NK-92 (cell line): ENCODE data around the gene PLEKHM2.
"Not testable (repeated sequence)": the region's sequence is repeated elsewhere in the genome, so short reads cannot be mapped to it uniquely, and the experiment has no call there.

Experiments
- DNase-seq: peaks from one replicate; lab custom pipeline; 2025; ENCODE audit not compliant: unreplicated experiment; lab: John Stamatoyannopoulos, UW

Gene PLEKHM2

DNA sequence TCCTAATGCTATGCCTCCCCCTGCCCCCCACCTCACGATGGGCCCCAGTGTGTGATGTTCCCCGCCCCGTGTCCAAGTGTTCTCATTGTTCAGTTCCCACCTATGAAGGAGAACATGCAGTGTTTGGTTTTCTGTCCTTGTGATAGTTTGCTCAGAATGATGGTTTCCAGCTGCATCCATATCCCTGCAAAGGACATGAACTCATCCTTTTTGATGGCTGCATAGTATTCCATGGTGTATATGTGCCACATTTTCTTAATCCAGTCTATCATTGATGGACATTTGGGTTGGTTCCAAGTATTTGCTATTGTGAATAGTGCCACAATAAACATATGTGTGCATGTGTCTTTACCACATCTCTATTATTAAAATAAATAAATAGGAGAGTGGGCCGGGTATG, 15.2 kb downstream of the PLEKHM2 start:
- DNase-seq: not testable (repeated sequence)

DNA sequence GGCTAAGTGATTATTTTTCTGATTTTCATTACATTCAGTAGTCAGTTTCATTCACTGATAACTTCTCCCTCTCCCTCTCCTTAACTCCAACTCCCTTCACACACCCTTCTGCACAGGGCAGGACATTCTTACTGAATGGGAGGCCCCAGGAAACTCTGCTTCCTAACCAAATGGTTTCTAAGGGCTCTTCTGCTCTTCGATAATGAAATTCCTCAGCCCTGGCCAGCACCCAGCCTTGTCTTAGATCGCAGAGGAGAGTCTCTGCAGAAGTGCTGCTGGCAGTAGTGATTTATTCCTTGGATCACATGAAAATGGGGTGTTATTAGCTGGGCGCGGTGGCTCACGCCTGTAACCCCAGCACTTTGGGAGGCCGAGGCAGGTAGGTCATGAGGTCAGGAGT, 16.4 kb downstream of the PLEKHM2 start:
- no peak for DNase-seq

DNA sequence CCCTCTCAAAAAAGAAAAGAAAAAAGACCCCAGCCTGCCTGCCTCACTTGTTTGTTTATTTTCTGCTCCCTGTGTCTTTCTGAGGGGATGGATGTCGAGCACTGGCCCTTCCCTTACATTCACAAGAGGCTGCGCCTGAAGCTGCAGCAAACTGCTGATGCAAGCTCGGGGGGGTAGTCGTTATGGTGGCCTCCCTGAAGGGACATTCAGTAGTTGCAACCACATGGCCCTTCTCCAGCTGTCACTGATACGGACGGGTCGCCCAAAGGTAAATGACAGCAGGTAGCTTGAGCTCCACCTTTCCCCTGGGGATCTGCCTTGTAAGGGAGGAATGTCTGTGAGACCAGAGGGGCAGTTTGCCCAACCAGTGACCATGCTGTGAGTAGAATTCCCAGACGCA, 17.7 kb downstream of the PLEKHM2 start:
- DNase-seq: no peak

DNA sequence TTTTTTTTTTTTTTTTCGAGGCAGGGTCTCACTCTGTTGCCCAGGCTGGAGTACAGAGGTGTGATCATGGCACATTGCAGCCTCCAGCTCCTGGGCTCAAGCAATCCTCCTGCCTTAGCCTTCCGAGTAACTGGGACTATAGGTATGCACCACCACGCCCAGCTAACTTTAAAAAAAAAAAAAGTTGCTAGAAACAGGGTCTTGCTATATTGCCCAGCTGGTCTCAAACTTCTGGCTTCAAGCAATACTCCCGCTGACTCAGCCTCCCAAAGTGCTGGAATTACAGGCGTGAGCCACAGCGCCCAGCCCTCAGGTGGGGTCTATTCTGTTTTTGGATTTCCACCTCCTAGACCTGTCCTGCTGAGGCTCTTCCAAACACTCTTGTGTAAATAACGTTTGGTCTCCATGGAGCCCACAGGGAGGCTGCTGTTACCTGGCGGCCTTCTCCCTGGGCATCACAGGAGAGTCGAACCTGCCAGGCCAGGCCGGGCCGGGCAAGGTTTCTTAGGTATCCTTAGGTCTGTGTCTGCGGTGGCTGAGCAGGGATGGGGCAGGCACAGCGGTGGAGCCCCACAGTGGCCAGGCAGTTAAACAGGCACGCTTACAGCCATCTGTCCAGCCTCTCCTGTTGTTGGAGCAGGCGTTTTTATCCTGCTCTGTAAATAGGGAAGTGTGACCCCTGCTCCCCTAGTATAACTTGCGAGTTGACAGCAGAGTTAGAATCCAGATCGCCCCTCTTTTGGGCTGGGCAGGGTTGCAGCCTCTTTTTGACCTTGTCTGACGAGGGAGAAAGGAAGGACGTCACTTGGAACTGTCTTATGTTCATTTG, 18.8 kb downstream of the PLEKHM2 start:
- no peak for DNase-seq

DNA sequence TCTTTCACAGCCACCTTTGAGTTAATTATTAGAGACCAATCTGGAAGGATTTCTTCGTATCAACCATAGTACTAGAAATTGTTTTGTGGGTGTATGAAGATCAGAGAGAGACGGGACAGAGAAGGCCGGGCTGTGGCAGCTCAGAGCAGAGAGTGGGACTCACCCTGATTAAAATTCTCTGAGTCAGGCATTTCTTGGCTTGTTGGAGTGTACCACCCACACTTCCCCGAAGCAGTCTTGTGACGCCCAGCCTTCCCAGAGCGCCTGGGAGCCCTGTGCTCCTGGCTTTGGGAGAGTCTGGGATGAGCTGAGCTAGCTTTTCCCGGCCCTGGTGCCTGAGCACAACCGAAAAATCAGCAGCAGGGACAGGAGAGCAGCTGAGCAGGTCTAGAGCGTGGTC, 19.4 kb downstream of the PLEKHM2 start:
- DNase-seq: no peak

DNA sequence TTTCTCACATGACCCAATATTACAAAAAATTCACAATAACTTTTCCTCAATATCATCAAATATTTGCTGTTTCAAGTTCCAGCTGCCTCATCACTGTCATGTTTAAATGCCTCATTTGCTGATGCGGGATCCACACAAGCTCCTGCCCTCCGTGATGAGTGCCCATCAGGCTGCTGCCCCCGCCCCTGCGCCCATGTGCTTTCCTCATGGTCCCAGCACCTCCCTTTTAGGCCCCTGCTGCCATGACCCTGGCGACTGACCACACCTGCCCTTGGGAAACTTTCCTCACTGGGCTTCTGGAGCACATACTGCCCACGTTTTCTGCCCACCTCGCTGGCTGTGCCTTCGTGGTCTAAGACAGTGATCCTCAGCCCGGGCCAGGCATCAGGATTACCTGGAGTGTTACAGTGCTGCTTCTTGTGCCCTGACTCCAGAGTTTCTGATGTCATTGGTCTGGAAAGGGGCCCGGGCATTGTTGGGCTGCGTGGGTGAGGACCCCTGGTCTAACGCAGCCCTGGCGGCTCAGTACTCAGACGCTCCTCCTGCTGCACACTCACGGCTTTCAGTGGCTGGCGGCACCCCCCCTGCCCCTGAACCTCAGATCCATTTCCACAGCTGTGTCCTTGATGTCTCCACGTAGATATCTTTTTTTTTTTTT, 20.5 kb downstream of the PLEKHM2 start:
- no peak for DNase-seq

DNA sequence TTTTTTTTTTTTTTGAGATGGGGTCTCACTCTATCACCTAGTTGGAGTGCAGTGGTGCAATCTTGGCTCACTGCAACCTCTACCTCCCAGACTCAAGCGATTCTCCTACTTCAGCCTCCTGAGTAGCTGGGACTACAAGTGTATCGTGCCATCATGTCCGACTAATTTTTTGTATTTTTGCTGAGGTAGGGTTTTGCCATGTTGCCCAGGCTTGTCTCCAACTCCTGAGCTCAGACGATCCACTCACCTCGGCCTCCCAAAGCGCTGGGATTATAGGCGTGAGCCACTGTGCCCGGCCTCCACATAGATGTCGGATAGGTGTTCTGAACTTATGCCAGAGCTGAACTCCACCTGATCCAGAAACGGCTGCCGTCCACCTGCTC, 21.1 kb downstream of the PLEKHM2 start:
- no peak for DNase-seq

DNA sequence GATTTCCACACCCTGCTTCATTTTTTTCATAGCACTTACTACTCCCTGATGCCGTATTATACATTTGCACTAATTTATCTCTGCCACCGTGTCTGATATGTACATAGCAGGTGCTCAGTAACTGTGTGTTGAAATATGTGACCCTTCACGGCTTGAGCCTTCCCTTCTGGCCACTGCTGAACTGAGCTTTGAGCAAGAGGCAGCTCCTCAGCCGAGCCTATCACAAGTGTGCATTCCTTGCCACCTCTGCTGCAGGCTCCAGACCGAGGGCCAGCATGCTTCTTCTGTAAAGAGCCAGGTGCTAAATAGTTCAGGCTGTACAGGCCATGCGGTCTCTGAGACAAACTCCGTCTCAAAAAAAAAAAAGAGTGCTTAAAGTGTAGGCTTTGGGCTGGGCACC, 22.6 kb downstream of the PLEKHM2 start:
- DNase-seq: no peak

DNA sequence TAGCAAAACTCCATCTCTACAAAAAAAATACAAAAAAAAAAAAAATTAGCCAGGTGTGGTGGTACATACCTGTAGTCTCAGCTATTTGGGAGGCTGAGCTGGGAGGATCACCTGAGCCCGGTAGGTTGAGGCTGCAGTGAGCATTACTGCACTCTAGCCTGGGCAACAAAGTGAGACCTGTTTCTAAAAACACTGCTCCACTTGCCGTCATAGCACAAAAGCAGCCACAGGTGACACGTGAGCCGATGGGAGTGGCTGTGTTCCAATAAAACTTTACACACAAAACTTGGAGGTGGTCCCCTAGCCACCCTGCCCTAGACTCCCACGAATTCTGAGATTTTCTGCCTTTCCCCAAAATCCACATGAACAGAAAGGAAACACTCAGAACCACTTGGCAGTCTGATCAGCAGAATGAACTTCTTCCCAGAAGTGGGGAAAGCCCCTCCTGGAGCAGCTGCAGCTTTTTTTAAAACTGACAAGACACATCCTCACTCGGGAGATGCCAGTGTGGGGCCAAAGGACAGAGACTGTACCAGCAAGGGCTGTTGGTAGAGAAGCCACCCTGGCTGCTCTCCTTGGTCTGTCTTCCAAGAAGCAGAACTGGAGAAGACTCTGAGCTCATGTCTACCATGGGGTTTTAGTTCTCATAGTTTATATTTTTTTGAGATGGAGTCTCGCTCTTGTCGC, 23.3 kb downstream of the PLEKHM2 start:
- no peak for DNase-seq

DNA sequence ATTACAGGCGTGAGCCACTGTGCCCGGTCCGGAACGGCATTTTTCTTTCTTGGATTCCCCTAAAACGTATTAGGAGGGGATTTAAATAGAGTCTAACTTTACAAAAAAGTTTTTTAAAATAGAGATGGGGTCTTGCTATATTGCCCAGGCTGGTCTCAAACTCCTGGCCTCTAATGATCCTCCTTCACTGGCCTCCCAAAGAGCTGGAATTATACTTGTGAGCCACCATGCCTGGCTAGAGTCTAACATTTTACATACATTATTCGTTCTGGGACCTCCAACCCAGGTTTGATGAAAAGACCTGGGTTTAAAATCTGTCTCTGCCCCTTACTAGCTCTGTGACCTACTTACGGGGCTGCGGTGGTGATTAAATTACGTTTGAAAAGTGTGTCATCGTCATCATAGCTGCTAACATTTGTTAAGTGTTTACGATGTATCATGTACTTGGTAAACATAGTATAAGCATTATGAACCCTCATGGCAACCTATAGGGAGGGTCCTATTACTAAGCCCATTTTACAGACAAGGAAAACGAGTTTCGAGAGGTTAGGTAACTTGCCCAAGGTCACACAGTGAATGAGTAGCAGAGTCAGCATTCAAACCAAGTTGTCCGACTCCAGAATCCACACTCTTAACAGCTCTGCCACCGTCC, 24.5 kb downstream of the PLEKHM2 start:
- DNase-seq: no peak

DNA sequence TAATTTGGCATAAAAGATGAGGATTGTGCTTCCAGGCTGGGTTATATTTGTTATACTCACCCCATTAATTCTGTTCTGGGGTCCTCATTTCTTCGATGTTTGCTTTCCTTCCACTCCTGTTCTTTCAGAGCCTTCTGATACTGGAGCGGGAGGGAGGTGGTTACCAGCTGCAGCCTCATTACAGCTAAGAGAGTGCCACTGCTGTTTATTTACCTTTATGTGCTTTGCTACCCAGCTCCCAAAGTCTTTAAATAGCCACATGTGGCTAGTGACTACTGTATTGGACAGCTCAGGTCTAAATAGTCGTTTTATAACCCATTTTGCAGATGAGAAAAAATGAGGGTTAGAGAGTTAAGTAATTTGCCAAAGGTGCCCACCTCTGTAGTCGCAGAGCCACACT, 25.1 kb downstream of the PLEKHM2 start:
- DNase-seq: no peak

DNA sequence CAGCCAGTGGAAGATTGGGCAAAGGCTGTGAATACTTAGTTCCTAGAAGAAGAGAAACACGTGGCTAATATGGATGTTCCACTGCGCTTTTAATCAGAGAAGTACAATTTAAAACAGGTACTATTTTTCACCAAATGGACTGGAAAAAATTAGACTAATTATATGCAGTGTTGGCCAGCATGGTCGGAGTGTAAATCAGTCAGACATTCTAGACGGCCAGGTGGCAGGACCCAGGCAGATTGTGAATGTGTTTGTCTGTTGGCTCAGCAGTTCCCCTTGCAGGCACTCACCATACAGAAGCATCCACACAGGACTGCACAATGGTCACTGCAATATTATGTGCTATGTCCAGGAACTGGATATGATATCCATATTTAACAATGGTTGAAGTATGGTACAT, 28.0 kb downstream of the PLEKHM2 start:
- DNase-seq: no peak

DNA sequence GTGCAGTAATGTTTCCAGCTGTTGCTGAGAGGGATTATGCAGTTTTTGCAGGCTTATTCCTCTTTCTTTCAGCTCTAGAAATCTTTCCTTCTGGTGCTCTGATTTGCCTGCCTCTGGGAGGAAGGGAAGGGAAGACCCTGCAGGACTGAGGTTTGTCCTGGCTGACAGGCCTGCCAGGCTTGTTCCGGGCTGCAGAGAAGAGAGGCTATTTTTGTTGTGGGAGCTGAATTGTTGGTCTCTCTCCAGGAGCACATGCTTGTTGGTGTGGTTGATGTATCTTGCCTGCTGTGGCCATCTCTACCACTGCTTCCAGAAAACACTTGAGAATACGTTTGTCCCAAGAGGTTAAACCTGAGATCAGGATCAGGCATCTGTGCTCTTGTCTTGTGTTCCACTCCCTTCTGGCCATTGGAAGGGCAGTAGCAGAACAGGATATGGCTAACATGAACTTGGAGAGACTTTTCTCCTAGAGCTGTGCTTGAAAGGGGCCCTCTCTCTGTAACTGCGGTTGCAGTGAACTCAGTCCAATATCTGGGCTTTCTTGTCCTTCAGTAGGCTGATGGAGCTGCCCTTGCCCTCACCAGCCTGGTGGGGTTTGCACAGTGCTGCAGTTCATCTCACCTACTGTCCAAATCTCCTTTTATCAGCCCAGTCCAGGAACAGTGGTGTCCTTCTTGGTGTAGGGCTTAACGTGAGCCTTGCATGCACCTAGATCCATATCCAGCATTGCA, 30.5 kb downstream of the PLEKHM2 start:
- no peak for DNase-seq

DNA sequence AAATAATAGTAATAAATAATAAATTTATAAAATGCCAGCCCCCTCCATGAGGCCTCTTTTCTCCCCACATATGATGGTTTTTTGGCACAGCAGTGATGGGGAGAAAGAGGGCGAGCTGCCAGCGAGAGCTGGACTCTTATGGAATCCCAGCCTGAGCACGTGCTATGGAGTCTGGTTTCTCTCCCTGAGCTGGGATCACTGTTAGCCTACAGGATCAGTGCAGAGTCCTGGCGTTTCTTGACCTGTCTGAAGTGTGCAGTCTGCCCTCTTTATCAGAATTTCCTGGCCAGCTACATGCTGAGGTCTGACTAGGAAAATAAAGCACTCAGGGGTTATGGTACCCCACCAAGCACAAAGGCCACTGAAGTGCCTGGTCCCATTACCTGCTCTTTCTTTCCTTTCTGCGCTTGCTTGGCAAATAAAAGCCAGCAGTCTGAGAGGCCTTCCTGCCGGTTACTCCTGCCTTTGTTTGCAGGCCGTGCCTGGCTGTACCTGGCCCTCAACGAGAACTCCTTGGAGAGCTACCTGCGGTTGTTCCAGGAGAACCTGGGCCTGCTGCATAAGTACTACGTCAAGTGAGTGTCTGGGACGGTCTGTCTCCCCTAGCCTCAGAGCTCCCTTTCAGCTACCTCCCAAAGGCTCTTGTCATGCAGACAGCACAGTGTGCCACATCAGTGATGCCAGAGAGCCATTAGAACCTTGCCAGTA, 33.5 kb downstream of the PLEKHM2 start:
- no peak for DNase-seq

DNA sequence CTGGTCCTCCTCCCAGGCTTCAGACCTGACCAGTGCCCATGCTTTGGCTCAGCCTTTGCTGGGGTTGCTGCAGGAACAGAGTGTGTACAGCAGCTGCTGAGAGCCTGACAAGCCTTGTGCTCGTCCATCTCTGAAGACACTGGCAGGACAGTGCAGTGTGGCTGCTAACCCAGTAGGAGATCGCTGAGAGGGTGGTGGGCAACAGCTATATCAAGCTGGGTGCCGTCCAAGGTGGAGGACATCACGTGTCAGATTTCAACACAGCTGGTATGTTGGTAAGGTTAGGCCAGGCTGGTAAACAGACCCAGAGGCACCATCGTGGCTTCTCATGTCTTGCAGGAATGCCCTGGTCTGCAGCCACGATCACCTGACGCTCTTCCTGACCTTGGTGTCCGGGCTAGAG, 34.1 kb downstream of the PLEKHM2 start:
- no peak for DNase-seq

DNA sequence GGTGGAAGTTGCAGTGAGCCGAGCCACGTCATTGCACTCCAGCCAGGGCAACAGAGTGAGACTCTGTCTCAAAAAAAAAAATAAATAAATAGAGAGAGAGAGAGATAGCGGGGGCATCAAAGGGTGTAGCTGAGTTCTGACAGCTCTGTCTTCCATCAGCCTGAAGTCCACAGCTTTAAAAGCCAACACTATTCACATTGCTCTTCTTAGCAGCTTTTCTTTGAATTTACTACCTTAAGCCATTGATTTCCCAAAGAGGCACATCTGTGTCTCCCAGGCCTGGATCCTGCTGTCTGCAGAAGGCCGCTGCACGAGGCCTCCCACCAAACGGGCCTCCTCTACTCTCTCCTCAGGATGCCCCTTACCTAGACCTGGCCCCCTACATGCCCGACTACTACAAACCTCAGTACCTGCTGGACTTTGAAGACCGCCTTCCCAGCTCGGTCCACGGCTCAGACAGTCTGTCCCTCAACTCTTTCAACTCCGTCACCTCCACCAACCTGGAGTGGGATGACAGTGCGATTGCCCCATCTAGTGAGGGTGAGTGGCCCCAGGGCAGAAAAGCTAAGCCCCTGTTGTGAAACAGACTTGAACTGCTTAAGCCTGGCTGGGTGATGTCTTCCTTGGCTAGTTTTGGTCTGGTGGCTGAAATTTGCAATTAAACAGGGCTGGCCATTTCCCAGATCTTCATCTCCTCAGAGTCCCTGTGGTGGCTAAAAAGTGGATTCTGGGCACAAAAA, 35.4 kb downstream of the PLEKHM2 start:
- no peak for DNase-seq

DNA sequence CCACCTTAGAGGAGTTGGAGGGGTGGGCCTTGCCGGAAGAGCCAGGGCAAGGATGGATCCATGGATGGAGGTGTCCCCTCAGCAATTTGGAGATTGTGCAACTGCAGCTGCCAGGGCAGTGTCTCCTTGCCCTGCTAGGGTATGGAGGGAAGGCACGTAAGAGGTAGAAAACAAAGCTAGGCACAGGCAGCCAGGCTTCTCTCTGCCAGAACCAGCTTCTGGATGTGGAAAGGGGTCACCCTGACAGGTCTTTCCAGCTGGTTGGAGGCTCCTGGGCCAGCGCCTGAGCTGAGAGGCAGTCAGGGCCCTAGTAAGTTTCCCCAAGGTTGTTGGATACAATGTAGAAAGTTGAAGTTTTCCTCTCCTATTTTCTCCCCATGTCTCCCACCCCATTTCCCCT, 36.7 kb downstream of the PLEKHM2 start:
- no peak for DNase-seq

DNA sequence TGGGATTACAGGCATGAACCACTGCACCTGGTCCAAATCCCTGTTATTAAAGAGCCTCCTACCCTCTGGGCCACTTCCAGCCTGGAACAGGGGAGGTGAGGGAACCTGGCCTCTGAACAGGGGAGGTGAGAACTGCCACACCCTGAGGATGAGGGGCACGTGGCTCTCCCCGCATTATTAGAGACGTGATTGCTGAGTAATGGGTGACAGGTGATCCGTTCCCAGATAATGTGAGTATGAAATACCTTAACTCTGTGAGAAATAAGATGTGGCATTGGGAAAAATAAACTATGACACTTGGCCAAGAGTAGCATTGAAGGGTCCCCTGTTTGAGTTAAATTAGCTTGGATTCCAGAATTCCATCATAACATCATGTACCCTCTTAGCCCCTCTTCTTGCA, 38.3 kb downstream of the PLEKHM2 start:
- DNase-seq: no peak

DNA sequence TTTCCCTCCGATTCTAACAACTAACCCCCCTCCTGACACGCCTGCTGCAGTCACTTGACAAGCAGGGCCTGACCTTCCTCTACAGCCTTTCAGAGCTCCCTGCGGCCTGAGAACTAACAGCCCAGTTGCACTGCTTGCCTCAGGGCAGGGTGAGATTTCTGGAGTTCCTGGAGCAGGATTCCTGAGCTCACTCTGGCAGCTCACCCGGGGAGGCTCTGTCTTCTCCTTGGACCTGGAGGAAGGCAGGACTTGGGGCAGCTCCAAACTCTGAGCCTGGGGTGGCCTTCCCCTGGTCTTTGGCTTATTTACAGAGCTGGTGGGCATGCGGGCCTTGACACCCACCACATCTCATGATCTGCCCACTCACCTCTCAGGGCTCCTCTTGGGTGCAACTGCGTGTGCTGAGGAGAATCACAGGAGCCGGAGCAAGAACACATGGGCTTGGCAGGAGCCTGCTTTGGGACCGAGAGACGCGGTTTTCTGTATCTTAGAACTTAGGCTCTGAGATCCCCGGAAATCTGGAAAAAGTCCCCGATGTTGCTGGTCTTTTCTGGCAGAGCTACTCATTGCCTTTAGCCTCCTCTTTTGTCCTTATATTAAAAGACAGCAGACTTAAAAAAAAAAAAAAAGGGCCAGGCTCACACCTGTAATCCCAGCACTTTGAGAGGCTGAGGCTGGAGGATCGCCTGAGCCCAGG, 38.9 kb downstream of the PLEKHM2 start:
- no peak for DNase-seq
